HG03432 (cell line): ENCODE measurements around the gene MYEOV.

Experiments
- ATAC-seq: cut with Tn5 transposase; IDR thresholded peaks from one replicate; pipeline ENCODE4 v1.9.1; 2021; ENCODE audit warnings: mild to moderate bottlenecking, moderate library complexity; ENCODE audit not compliant: unreplicated experiment

The MYEOV gene

GRCh38 chr11:69265210-69265609 is 28.7 kb upstream of the MYEOV start:
- no peak for ATAC-seq

GRCh38 chr11:69265911-69266510 is 27.9 kb upstream of the MYEOV start:
- no peak for ATAC-seq

- ATAC-seq = no peak
These were observed 26.6 kb upstream of the MYEOV start for GRCh38 chr11:69267395-69267805.

- no peak for ATAC-seq
These were observed 25.0 kb upstream of the MYEOV start for GRCh38 chr11:69268911-69269310.

GRCh38 chr11:69269388-69269787 is 24.6 kb upstream of the MYEOV start:
- ATAC-seq = no peak

- ATAC-seq = no peak
These were observed 23.8 kb upstream of the MYEOV start for GRCh38 chr11:69269926-69270697.

- ATAC-seq = no peak
These were observed 23.0 kb upstream of the MYEOV start for GRCh38 chr11:69270941-69271340.

- no peak for ATAC-seq
These were observed 21.9 kb upstream of the MYEOV start for GRCh38 chr11:69272055-69272454.

DNA sequence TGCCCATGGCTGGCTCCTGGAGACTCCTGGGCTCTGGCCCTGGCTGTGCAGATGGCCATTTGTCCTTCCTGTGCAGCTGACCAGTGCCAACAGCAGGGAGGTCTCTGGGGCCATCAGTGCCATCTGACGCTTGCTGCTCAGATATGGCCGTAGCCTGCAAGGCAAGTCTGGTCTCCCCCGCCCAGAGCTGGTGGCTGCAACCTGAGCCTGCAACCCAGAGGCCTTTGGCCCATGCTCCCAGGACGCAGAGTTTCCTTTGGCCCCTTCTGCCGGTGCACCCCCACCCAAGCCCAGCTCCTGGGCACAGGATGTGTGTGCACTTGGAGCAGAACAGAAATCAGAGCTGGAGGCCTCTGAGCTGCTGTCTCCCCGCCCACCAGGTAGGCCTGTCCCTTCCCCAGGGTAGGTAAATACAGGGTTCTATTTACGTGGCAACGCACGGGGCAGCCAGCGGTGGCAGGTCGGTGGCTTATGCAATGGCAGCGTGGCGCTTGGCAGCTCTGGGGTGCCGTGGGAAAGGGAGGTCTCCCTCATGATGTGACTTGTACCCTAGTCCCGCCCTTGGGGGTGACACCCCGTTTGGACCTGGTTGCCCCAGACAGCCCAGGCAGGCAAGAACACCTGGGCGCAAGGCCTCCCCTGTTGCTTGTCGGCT is 21.0 kb upstream of the MYEOV start:
- ATAC-seq = no peak

- no peak for ATAC-seq
These were observed 20.4 kb upstream of the MYEOV start for GRCh38 chr11:69273571-69273970.

DNA sequence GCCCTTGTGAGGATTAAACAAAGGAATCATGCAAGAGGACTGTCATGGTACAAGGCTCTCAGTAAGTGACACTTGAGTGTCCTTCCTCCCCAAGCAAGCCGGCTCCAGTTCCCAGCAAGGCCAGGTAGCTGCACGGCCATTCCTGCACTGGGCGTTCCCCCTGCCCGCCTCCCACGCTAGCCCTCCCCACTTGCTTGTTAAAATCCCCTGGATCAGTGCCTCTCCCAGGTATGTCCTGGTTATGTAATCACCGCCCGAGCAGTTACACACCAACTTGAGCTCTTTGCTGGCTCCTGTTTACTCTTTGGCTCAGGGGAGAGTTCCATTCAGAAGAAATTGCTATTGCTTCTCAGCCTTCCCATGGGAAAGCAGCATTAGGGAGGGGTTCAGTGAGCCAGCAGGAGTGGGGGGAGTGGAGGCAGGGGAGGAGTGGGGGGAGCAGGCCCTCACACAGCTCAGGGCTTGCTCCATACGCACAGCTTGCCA is 19.4 kb upstream of the MYEOV start:
- ATAC-seq = no peak

DNA sequence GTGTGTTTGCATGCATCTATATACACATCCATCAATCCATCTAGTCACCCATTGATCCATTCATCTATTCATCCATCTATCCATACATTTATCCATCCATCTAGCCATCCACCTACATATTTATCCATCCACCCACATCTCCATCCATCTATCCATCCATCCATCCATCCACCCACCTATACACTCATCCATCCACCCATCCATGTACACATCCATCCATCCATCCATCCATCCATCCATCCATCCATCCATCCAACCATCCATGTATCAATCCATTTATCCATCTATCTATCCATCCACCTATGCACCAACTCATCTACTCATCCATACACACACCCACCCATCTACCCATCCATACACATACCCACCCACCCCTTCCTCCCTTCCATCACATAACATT is 18.8 kb upstream of the MYEOV start:
- no peak for ATAC-seq

DNA sequence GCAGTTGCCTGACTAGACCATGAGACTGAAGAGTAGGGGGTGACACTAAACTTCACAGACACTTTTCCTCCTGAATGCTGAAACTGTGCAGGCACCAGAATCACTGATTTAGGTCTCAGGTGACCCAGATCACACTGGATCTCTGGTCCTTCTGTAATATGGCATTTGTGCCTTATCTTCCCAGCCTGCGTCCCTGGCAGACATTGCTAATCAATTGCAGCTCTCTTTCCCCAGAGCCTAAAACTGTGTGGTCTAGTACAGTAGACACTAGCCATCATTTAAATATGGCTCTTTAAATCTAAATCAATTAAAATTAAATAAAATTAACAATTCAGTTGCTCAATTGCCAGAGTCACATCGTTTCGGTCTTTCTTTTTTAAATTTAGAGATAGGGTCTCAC is 17.8 kb upstream of the MYEOV start:
- ATAC-seq = no peak

- ATAC-seq = no peak
These were observed 16.7 kb upstream of the MYEOV start for GRCh38 chr11:69277074-69277809.

DNA sequence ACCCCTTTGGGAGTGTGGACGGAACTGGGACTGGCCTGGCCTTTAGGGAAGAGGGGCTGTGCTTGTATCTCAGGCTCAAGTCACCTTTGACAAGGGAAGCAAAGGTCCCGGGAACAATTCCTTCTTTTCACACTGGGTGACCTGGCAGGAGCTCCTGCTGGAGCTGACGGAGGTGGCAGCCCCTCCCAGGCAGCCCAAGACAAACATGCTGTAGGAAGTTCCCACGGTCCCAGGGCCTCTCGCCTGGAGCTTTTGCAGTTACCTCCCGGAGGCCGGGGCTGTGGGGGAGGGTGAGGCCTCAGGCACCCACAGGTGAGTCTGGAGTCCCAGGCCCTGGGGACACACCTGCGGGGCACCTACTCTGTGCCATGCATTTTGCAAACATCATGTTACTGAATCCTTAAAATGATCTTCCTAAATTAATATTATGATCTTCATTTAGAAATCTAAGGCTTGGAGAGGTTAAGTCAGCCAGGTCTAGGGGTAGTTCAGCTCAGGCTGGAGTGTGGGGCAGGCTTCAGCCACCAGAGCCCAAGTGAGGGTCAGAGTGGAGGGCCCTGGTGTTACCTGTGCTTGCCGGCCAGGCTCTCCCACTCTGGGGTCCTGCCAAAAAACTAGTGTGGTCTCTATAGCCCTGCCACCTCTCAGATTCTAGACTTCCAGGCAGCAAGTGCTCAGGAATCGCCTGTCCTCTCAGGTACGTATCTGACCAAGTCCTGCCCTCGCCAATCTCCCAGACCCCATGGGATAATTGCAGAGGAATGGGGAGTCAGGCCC is 15.7 kb upstream of the MYEOV start:
- no peak for ATAC-seq

DNA sequence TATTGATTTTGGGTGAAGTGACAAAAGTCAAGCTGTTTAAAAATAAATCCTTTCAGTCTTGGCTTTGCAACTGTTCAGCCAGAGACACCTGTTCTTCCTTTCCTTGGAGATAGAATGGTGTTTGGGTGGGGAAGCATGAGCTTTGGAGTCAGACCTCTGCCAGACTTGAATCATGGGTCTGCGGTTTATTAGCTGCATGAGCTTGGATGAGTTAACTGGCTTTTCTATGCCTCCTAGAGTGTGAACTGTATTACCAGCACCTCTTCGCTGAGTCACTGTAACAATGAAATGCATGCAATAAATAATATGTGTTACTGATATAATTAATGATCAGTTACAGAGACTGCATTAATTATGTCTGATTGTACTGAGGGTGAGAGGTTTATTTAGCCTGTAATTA is 13.5 kb upstream of the MYEOV start:
- ATAC-seq = no peak

- no peak for ATAC-seq
These were observed 13.0 kb upstream of the MYEOV start for GRCh38 chr11:69280994-69281393.

GRCh38 chr11:69283446-69283845 is 10.5 kb upstream of the MYEOV start:
- no peak for ATAC-seq

- ATAC-seq = no peak
These were observed 9.9 kb upstream of the MYEOV start for GRCh38 chr11:69284081-69284511.

DNA sequence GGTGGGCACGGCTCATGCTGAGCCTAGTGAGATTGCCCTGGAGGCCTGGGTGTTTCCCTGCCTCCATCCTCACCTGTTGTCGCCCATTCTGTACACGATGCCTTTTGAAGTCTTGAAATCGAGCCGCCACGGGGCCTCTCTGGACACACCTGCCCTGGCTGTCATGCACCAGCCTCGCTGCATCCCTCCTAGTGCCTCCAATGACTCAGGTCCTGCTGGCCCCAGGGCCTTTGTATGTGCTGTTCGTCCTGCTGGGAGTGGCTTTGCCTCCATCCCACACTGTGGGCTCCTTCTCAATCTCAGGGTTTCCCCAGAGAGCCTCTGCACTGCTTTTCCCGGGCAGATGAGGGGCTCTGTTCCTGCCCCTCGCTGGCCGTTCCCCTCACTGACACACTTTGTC is 8.9 kb upstream of the MYEOV start:
- ATAC-seq = no peak

GRCh38 chr11:69285766-69286165 is 8.2 kb upstream of the MYEOV start:
- ATAC-seq = no peak
